Measurements from ENCODE around the gene EIF4E2.

DNA sequence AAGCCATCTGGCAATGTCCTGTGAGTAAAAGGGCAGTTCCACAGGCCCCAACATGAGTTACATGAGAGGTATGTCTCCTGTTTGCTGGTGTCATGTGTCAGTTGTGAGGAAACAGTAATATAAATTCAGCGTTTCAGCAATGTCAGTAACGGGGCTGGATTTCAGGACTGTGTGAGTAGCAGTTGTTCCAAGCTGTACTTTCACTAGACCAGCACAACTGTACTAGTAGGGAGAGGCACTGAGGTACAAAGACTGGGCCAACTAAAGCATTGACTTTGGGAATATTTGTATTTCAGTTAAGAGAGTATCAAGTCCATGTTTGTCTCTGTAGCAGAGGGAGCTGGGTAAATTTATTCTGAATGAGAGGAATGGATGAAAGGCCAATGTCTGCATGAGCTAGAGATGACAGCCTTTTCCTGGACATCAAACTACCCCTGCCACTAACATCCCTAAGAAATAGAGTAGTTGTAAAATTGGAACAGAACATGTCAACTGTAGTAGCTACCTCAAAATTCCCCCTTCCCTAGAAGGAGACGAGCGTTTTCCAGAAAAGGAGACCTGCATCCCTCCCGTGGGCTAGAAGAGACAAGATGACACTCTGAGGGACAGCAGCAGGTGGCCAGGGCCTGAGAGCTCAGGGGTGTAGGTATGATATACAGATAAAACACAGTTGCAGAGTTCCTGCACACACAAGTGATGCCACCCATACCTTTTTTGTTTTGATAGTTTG lies 24.4 kb downstream of the EIF4E2 start:
- TF ChIP-seq, protein P1, sequence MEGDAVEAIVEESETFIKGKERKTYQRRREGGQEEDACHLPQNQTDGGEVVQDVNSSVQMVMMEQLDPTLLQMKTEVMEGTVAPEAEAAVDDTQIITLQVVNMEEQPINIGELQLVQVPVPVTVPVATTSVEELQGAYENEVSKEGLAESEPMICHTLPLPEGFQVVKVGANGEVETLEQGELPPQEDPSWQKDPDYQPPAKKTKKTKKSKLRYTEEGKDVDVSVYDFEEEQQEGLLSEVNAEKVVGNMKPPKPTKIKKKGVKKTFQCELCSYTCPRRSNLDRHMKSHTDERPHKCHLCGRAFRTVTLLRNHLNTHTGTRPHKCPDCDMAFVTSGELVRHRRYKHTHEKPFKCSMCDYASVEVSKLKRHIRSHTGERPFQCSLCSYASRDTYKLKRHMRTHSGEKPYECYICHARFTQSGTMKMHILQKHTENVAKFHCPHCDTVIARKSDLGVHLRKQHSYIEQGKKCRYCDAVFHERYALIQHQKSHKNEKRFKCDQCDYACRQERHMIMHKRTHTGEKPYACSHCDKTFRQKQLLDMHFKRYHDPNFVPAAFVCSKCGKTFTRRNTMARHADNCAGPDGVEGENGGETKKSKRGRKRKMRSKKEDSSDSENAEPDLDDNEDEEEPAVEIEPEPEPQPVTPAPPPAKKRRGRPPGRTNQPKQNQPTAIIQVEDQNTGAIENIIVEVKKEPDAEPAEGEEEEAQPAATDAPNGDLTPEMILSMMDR (IDR thresholded peaks at IDR 0.05; ENCODE audit: low read length): no peak
- no peak for TF ChIP-seq EZH2 (IDR thresholded peaks at IDR 0.05; ENCODE audit: borderline replicate concordance, low read length)

All from OCI-LY1 (cell line).